ENCODE results near the gene NDUFB10.
"Not testable (repeated sequence)": the region's sequence is repeated elsewhere in the genome, so short reads cannot be mapped to it uniquely, and the experiment has no call there.

Gene NDUFB10

DNA sequence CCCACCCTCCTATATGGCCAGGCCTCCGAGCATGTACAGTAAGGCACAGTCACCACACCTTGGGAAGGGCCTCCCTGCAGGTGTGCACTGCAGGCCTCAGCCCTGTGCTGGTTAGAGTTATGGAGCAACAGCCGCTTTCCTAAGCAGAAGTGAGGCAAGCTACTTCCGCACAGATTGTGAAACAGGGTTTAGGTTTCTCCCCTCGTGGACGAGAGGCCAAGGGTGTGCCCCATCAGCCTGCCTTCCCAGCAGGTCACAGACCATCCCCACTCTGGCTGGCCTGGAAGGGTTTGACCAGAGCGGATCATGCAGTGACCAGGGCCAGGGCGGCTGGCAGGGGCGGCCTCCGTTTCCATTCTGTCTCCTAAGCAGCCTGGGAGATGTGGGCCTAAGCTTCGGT is 21.0 kb upstream of the NDUFB10 start:
- Histone ChIP-seq H3K27me3 (ENCODE audit: control insufficient read depth in 3 of 3, insufficient read depth in 3 of 3, low read depth in 1 of 3, low read length in 3 of 3) (no peaks in the 10 kb centered on the region), H3K4me2 (ENCODE audit: insufficient read depth, low read length, poor library complexity, severe bottlenecking) (no peak overlapping the region), H3K4me1 (ENCODE audit: control insufficient read depth in 2 of 2, insufficient read depth in 1 of 2, low read depth in 1 of 2, low read length in 2 of 2) (peaks cover 6 to 11% of the 10 kb centered on the region in 2 donors), H3K4ac (ENCODE audit: low read length) (no peak overlapping the region), H2BK15ac (ENCODE audit: low read length) (no peak overlapping the region), H2BK12ac (ENCODE audit: low read length) (no peak overlapping the region), H3K79me1 (ENCODE audit: low read depth, low read length) (no peaks in the 10 kb centered on the region), H3K23ac (ENCODE audit: low read depth, low read length, poor library complexity) (no peak overlapping the region), H4K91ac (ENCODE audit: low read depth, low read length, poor library complexity) (no peak overlapping the region), H2BK120ac (ENCODE audit: low read depth, low read length) (no peak overlapping the region), H2BK5ac (ENCODE audit: low read length) (no peak overlapping the region), H3K36me3 (replicated peaks in 1 of 2; ENCODE audit: control insufficient read depth in 2 of 2, insufficient read depth in 2 of 2, low read length in 2 of 2) (peaks cover 13 to 30% of the 10 kb centered on the region in 2 donors), H3K9me3 (replicated peaks in 1 of 2; ENCODE audit: control insufficient read depth in 2 of 2, insufficient read depth in 1 of 2, low read depth in 1 of 2, low read length in 2 of 2) (no peaks in the 10 kb centered on the region), H4K8ac (ENCODE audit: low read depth, low read length) (no peak overlapping the region), H3K9ac (ENCODE audit: low read depth, low read length, poor library complexity) (no peak overlapping the region), H3K14ac (ENCODE audit: low read length) (no peak overlapping the region), H2AK5ac (ENCODE audit: low read depth, low read length) (no peak overlapping the region), H3K18ac (ENCODE audit: low read length) (no peak overlapping the region), H2AFZ (ENCODE audit: low read length) (no peak overlapping the region), H3K27ac (replicated peaks; ENCODE audit: low read length) (no peak overlapping the region), H3K4me3 (ENCODE audit: low read length in 2 of 2) (no peak overlapping the region)
- DNase-seq (ENCODE audit: low spot score), result no peak
- no CpG with 5 or more reads among the region's 10 CpGs for WGBS, 2 donors (ENCODE audit: extremely low coverage in 2 of 2, insufficient read length in 2 of 2, insufficient replicate concordance in 1 of 2)

DNA sequence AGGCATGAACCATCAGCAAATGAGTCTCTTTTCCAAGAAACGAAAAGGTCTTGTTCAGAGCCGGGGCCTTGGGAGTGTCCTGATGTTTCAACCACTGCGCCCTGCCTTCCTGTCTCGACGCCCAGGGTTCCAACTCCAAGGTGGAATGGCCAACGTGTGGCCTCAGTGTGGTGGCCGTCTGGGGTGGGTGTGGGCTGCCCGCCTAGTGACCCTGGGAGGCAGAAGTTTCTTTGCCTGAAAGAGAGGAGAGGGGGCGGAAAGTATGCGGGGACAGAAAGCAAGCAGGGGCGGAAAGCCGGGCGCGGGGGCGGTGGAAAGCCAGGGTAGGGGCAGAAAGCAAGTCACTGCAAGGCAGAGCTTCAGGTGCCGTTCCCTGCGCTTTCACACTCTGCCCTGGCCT is 20.4 kb upstream of the NDUFB10 start:
- Histone ChIP-seq H3K27ac (replicated peaks; ENCODE audit: low read length) (no peak overlapping the region), H2BK12ac (ENCODE audit: low read length) (no peak overlapping the region), H3K9me3 (replicated peaks in 1 of 2; ENCODE audit: control insufficient read depth in 2 of 2, insufficient read depth in 1 of 2, low read depth in 1 of 2, low read length in 2 of 2) (no peaks in the 10 kb centered on the region), H3K9ac (ENCODE audit: low read depth, low read length, poor library complexity) (no peak overlapping the region), H3K23ac (ENCODE audit: low read depth, low read length, poor library complexity) (no peak overlapping the region), H3K4ac (ENCODE audit: low read length) (no peak overlapping the region), H3K14ac (ENCODE audit: low read length) (no peak overlapping the region), H2AFZ (ENCODE audit: low read length) (no peak overlapping the region), H3K4me3 (ENCODE audit: low read length in 2 of 2) (no peak overlapping the region), H3K4me1 (ENCODE audit: control insufficient read depth in 2 of 2, insufficient read depth in 1 of 2, low read depth in 1 of 2, low read length in 2 of 2) (peaks cover 6 to 12% of the 10 kb centered on the region in 2 donors), H3K27me3 (ENCODE audit: control insufficient read depth in 3 of 3, insufficient read depth in 3 of 3, low read depth in 1 of 3, low read length in 3 of 3) (no peaks in the 10 kb centered on the region), H2AK5ac (ENCODE audit: low read depth, low read length) (no peak overlapping the region), H2BK15ac (ENCODE audit: low read length) (no peak overlapping the region), H3K36me3 (replicated peaks in 1 of 2; ENCODE audit: control insufficient read depth in 2 of 2, insufficient read depth in 2 of 2, low read length in 2 of 2) (peaks cover 13 to 30% of the 10 kb centered on the region in 2 donors), H2BK5ac (ENCODE audit: low read length) (no peak overlapping the region), H3K4me2 (ENCODE audit: insufficient read depth, low read length, poor library complexity, severe bottlenecking) (no peak overlapping the region), H2BK120ac (ENCODE audit: low read depth, low read length) (no peak overlapping the region), H3K79me1 (ENCODE audit: low read depth, low read length) (no peaks in the 10 kb centered on the region), H4K8ac (ENCODE audit: low read depth, low read length) (no peak overlapping the region), H3K18ac (ENCODE audit: low read length) (no peak overlapping the region), H4K91ac (ENCODE audit: low read depth, low read length, poor library complexity) (no peak overlapping the region)
- WGBS, 2 donors (ENCODE audit: extremely low coverage in 2 of 2, insufficient read length in 2 of 2, insufficient replicate concordance in 1 of 2), result no CpG with 5 or more reads among the region's 17 CpGs
- DNase-seq (ENCODE audit: low spot score), result no peak

DNA sequence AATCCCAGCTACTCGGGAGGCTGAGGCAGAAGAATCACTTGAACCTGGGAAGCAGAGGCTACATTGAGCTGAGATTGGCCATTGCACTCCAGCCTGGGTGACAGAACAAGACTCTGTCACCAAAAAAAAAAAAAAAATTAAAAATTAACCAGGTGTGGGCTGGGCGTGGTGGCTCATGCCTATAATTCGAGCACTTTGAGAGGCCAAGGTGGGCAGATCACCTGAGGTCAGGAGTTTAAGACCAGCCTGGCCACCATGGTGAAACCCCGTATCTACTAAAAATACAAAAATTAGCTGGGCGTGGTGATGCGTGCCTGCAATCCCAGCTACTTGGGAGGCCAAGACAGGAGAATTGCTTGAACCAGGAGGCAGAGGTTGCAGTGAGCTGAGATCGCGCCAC is 19.5 kb upstream of the NDUFB10 start:
- not testable (repeated sequence) for H3K14ac ChIP-seq (ENCODE audit: low read length); H3K9ac ChIP-seq (ENCODE audit: low read depth, low read length, poor library complexity); H3K27ac ChIP-seq (replicated peaks; ENCODE audit: low read length); H2AFZ ChIP-seq (ENCODE audit: low read length); H3K9me3 ChIP-seq (replicated peaks in 1 of 2; ENCODE audit: control insufficient read depth in 2 of 2, insufficient read depth in 1 of 2, low read depth in 1 of 2, low read length in 2 of 2); H3K79me1 ChIP-seq (ENCODE audit: low read depth, low read length); H4K91ac ChIP-seq (ENCODE audit: low read depth, low read length, poor library complexity); DNase-seq (ENCODE audit: low spot score); H3K23ac ChIP-seq (ENCODE audit: low read depth, low read length, poor library complexity); H3K4me2 ChIP-seq (ENCODE audit: insufficient read depth, low read length, poor library complexity, severe bottlenecking); H3K18ac ChIP-seq (ENCODE audit: low read length); H3K4ac ChIP-seq (ENCODE audit: low read length); H3K4me3 ChIP-seq (ENCODE audit: low read length in 2 of 2); H2BK12ac ChIP-seq (ENCODE audit: low read length); H4K8ac ChIP-seq (ENCODE audit: low read depth, low read length); H2BK5ac ChIP-seq (ENCODE audit: low read length); H2AK5ac ChIP-seq (ENCODE audit: low read depth, low read length); H2BK120ac ChIP-seq (ENCODE audit: low read depth, low read length); H3K27me3 ChIP-seq (ENCODE audit: control insufficient read depth in 3 of 3, insufficient read depth in 3 of 3, low read depth in 1 of 3, low read length in 3 of 3); H2BK15ac ChIP-seq (ENCODE audit: low read length)
- peaks cover 6 to 12% of the 10 kb centered on the region in 2 donors for H3K4me1 ChIP-seq (ENCODE audit: control insufficient read depth in 2 of 2, insufficient read depth in 1 of 2, low read depth in 1 of 2, low read length in 2 of 2)
- peaks cover 13 to 30% of the 10 kb centered on the region in 2 donors for H3K36me3 ChIP-seq (replicated peaks in 1 of 2; ENCODE audit: control insufficient read depth in 2 of 2, insufficient read depth in 2 of 2, low read length in 2 of 2)
- no CpG with 5 or more reads among the region's 8 CpGs for WGBS, 2 donors (ENCODE audit: extremely low coverage in 2 of 2, insufficient read length in 2 of 2, insufficient replicate concordance in 1 of 2)

DNA sequence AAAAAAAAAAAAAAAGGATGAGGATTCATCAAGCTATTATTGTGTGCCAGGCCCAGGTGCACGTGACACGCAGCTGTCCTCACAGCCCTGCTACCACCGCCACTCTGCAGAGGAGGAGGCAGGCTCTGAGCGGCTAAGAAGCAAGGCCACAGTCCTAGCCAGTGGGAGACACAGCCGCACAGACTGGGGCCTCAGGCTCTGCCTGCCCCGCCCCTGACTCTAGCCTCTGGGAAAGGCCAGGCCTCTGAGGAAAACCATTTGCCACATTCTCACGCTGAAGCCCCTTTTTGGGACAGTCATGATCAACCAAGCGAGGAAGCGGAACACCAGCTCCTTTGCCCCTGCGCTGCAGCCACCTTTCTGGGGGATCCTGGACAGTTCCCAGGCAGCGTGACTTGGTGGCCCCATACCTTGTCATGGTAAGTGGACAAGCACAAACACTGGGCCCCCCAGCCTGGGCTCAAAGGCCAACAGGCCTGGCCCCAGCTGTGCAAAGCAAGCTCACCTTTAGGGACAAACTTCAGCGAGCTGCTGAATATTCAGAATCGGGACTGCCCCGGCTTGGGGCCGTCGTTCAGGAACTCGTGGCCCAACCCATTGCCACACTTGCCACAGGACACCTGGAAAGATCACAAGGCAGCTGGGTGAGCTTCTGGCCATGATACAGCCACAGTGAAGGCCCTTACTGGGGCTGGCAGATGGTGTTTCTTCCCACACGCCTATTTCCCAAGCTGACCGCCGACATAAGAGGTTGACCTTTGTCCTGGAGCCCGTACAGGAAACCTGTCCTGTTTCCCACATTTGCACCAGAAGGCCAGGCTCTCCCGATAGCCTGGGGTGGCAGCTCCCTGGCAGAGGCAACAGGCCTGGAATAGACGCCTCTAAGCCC is 18.8 kb upstream of the NDUFB10 start:
- no peaks in the 10 kb centered on the region for H3K9me3 ChIP-seq (replicated peaks in 1 of 2; ENCODE audit: control insufficient read depth in 2 of 2, insufficient read depth in 1 of 2, low read depth in 1 of 2, low read length in 2 of 2)
- H2BK5ac ChIP-seq (ENCODE audit: low read length), result peak overlapping the region; percentile 48
- no peak overlapping the region for H3K4me3 ChIP-seq (ENCODE audit: low read length in 2 of 2)
- H3K4me1 ChIP-seq (ENCODE audit: control insufficient read depth in 2 of 2, insufficient read depth in 1 of 2, low read depth in 1 of 2, low read length in 2 of 2), result peaks cover 6 to 10% of the 10 kb centered on the region in 2 donors
- no peak overlapping the region for H3K4ac ChIP-seq (ENCODE audit: low read length)
- H4K91ac ChIP-seq (ENCODE audit: low read depth, low read length, poor library complexity), result no peak overlapping the region
- no peak overlapping the region for H2BK15ac ChIP-seq (ENCODE audit: low read length)
- no peak overlapping the region for H2BK120ac ChIP-seq (ENCODE audit: low read depth, low read length)
- no peak overlapping the region for H2BK12ac ChIP-seq (ENCODE audit: low read length)
- H4K8ac ChIP-seq (ENCODE audit: low read depth, low read length), result no peak overlapping the region
- no peak overlapping the region for H3K18ac ChIP-seq (ENCODE audit: low read length)
- H3K79me1 ChIP-seq (ENCODE audit: low read depth, low read length), result no peaks in the 10 kb centered on the region
- DNase-seq (ENCODE audit: low spot score), result no peak
- peaks cover 13 to 30% of the 10 kb centered on the region in 2 donors for H3K36me3 ChIP-seq (replicated peaks in 1 of 2; ENCODE audit: control insufficient read depth in 2 of 2, insufficient read depth in 2 of 2, low read length in 2 of 2)
- no peak overlapping the region for H3K4me2 ChIP-seq (ENCODE audit: insufficient read depth, low read length, poor library complexity, severe bottlenecking)
- no peak overlapping the region for H2AFZ ChIP-seq (ENCODE audit: low read length)
- H3K14ac ChIP-seq (ENCODE audit: low read length), result no peak overlapping the region
- H3K27ac ChIP-seq (replicated peaks; ENCODE audit: low read length), result no peak overlapping the region
- no peak overlapping the region for H3K23ac ChIP-seq (ENCODE audit: low read depth, low read length, poor library complexity)
- no peak overlapping the region for H2AK5ac ChIP-seq (ENCODE audit: low read depth, low read length)
- peak overlapping the region; percentile 44 for H3K9ac ChIP-seq (ENCODE audit: low read depth, low read length, poor library complexity)
- peaks cover 0 to 3% (median 0%) of the 10 kb centered on the region in 3 experiments for H3K27me3 ChIP-seq (ENCODE audit: control insufficient read depth in 3 of 3, insufficient read depth in 3 of 3, low read depth in 1 of 3, low read length in 3 of 3)
- WGBS, 2 donors (ENCODE audit: extremely low coverage in 2 of 2, insufficient read length in 2 of 2, insufficient replicate concordance in 1 of 2), result no CpG with 5 or more reads among the region's 23 CpGs
